ENCODE data around the gene NANOS1.
"Not testable (repeated sequence)": the region's sequence is repeated elsewhere in the genome, so short reads cannot be mapped to it uniquely, and the experiment has no call there.

Gene NANOS1

GRCh38 chr10:119020627-119020946 lies 8.9 kb upstream of the NANOS1 start:
- no peak for DNase-seq

DNA sequence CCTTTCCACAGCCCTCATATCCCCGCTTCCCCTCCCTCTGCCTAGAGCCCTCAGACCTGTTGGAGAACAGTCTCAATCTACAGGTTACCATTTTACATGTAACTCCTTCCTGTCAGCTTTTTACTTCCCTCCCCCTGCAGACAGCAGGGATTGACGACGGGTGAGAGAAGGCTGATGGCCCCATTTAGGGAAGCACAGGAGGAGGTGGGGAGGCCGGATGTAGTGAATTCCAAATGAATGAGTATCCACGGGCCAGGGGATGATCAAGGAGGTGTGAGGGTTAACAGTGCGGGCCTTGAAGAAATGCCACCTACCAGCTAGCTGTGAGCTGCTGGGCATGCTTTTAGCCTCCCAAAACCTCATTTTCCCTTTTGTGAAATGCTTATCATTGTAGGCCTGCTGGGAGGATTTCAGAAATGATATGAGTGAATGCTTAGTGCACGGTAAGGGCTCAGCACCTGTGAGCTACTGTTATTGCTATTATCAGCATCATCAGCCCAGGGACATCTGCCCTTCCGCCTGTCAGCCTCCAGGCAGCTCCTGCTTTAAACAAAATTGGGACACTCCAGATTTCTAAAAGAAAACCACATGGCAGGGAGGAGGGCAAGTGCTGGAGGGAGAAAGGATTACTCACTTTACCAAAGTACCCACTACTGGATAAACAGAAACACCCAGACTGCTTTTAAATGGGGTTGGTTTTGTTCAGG lies 6.5 kb upstream of the NANOS1 start:
- no peak for DNase-seq

DNA sequence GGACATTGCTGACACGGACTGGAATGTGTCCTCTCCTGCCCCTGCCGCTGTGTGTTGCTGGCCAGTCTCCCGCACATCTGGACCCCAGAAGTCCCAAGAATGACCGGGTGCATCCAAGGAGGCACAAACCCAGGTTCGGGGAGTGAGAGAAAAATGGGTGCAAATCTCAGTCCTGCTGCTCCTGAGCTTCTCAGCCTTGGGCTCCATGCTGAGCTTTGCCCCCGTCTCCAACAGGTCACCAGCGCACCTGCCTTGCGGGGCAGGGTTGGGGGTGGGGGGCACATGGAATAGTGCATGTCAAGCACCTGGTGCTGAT lies 6.0 kb upstream of the NANOS1 start:
- no peak for DNase-seq

DNA sequence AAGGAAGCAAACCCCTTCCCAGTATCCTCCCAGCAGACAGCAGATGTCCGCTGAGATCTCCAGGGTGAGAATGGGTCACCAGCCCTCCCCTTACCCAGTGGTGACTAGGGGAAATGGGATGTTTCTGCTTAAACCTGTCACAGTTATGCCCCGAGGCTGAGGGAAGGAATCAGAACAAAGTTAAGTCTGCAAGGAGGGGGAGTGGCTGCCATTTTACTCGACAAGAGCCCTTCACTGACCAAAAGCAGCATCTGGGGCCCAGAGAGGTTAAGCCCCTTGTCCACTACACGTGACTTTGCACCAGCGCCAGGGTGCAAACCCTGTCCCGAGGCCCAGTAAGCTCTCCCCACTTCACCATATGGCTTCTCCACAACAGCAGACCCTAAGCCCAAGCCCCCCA lies 4.6 kb upstream of the NANOS1 start:
- no peak for DNase-seq

DNA sequence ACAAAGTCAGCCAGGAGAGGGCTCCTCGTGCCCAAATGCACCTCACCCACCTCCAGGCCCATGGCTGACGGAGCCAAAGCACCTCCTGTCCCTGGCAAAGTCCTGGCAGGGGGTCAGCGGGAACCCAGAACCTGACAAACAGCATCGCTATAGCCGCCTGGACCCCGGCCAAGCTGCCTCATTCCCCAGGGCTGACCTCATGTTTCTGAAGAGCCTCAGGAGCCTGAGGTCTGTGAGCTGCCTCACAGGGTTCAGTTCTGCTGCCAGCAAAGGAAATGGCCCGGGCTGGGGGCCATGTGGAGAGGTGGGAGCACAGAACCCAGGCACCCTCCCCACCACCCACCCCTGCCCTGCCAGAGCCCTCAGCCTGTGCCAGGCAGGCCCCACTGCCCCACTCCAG lies 4.2 kb upstream of the NANOS1 start:
- DNase-seq: no peak

- no peak for DNase-seq
Measured at GRCh38 chr10:119025776-119026175, 3.7 kb upstream of the NANOS1 start.

GRCh38 chr10:119026301-119027110 lies 3.0 kb upstream of the NANOS1 start:
- DNase-seq: no peak

- DNase-seq: not testable (repeated sequence)
Measured at GRCh38 chr10:119028445-119028899, 1.0 kb upstream of the NANOS1 start.

DNA sequence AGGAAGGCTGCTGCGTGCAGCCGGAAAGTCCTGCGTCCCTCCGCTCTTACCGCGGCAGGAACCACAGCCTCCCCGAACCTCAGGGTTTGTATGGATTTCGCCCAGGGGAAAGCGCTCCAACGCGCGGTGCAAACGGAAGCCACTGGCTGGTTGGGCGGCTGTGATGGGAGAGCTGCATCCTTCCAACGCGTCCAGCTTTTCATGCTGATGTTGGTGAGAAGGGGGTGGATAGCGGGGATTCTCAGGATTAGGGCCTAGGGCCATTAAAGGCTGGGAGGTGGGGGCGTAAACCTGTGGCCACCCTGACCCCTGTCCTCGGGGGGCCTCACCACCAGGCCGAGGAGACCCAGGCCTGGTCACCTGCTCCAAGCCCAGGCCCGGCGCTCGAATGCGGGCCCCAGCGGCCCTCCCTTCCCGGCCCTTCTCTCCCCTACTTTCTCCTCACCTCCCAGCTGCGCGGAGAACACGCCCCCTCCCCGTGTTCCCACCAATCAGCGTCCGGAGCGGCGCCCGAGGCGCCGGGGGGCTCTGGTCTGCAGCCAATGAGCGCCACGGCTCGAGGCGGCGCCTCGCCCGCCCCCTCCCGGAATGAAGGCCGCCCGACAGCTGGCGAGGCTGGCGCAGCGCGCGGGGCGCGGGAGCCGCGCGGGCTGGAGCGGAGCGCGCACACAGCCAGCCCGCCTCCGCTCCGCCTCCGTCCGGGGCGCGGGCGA lies 458 bp upstream of the NANOS1 start:
- peak; percentile 66 to 83 (median 68) for DNase-seq

DNA sequence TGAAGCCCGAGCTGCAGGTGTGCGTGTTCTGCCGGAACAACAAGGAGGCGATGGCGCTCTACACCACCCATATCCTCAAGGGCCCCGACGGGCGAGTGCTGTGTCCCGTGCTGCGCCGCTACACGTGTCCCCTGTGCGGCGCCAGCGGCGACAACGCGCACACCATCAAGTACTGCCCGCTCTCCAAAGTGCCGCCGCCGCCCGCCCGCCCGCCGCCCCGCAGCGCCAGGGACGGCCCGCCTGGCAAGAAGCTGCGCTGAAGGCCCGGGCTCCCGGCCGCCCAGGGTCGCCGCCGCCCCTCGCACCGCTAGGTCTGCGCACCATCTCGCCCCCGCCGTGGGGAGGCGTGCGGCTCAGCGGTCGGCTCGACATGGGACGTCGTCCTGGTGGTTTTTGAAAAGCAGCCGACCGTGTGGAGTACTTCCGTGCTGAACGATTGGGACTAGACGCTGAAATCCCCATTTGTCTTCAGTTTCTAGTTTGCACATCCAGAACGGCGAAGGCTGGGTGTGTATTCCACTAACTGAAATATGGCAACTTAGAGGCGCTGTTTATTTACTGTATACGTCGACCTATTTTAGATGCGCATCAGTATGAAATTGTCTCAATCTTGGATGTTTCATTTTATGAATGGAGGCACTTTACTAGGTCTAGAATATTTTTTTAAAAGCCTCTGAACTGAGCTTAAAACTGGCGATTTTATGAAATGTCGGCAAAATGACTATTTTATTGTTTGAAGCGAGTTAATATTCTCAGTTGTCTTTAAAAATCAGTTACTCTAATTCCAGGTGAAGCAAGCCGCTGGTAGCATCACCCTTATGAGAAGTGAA lies 1.1 kb downstream of the NANOS1 start:
- peak in 4 of 5 donors; percentile 30 to 74 (median 40) for DNase-seq

DNA sequence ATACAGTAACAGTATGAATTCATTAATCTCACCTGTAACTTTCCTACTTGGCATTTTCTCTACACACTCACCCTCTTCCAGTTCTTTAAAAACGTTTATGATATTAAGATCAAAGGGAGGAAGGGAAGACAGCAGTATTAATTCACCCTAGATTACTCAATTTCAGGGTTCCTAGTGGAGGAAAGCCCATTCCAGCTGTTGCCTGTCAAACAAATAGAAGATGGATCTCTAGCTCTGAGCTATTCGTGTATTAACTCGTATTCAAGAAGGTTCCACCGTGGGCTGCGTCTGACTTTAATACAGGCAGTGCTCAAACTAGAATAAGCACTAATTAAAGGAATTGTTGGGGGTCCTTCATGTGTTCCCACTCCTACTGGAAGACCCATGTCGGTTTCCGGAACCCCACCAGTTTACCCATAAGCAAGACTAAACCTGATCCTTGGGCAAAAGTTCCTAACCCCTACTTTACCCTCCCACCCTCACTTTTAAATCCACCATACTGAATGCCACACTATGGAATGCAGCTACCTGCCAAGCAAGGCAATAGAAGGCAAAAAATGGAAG lies 2.1 kb downstream of the NANOS1 start:
- no peak for DNase-seq

DNA sequence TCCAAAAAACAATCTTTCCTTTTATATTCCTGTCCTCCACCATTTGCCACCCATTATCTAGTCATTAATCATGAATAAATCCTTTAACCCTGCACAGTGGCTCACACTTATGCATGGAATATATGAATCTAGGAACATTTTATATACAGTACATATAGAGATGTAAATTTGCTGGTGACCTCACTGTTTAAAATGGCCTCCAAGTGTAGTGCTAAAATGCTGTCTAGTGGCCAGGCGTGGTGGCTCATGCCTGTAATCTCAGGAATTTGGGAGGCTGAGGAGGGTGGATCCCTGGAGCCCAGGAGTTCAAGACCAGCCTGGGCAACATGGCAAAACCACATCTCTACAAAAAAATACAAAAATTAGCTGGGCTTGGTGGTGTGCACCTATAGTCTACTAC lies 9.6 kb downstream of the NANOS1 start:
- DNase-seq: no peak

DNA sequence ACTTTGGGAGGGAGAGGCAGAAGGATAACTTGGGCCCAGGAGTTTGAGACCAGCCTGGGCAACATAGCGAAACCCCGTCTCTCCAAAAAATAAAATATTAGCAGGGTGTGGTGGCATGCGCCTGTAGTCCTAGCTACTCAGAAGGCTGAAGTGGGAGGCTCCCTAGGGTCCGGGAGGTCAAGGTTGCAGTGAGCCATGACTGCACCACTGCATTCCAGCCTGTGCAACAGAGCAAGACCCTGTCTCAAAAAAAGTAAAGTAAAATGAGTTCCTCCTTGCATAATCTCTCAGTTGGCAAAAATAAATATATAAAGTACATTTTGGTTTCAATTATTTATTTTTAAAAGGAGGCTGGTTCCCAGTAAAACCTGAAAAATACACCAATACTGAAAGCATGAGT lies 11.8 kb downstream of the NANOS1 start:
- no peak for DNase-seq

DNA sequence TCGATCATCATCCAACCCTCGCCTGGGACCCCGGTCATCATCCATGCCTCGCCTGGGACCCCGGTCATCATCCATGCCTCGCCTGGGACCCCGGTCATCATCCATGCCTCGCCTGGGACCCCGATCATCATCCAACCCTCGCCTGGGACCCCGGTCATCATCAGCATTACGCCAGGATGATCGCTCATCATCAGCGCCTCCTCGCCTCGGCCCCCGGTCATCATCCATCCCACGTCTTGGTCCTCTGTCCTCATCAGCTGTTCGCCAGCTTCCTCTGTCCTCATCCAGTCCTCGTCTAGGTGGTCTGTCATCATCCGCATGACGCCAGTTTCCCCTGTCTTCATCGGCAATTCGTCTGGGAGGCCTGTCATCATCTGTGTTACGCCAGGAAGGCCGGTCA lies 12.7 kb downstream of the NANOS1 start:
- no peak for DNase-seq

DNA sequence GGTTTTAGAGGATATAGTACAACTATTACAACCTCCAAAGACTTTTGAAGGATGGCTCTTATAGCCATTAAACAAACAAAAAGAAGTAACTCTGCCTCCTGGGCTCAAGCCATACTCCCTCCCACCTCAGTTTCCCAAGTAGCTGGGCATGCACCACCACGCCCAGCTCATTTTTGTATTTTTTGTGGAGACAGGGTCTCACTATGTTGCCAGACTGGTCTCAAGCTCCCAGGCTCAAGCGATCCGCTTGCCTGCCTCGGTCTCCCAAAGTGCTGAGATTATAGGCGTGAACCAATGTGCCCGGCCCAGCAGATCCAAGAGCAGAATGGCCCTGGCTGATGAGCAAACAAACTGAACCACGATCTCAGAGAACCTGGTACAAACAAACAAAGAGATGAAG lies 16.0 kb downstream of the NANOS1 start:
- DNase-seq: no peak

- DNase-seq: no peak
Measured at GRCh38 chr10:119049361-119049760, 19.8 kb downstream of the NANOS1 start.

GRCh38 chr10:119049777-119050176 lies 20.3 kb downstream of the NANOS1 start:
- no peak for DNase-seq

DNA sequence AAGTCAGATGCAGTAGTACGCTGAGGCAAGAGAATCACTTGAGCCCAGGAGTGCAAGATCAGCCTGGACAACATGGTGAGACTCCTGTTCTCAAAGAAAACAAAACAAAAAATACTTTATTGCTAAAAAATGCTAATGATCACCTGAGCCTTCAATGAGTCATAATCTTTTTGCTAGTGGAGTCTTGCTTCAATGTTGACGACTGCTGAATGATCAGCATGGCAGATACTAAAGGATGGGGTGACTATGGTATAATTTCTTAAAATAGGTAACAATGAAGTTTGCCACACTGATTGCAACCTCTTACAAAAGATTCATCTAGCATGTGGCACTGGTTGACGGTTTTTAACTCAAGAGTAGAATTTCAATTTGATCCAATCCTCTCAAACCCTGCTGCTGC lies 22.3 kb downstream of the NANOS1 start:
- no peak for DNase-seq

DNA sequence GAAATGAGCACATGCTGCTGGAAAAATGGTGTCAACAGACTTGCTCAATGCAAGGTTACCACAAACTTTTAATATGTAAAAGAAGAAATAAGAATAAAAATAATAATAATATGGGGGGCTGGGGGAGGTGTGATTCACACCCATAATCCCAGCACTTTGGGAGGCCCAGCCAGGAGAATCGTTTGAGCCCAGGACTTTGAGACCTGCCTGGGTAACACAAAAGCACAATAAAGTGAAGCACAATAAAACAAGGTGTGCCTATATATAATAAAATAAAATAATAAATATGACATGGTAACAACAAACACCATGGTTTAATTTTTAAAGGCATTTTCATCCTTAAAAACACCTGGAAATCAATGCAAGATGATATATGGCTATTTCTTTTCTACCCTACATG lies 26.0 kb downstream of the NANOS1 start:
- no peak for DNase-seq

- DNase-seq: no peak
Measured at GRCh38 chr10:119058010-119058409, 28.5 kb downstream of the NANOS1 start.

- DNase-seq: no peak
Measured at GRCh38 chr10:119059557-119059956, 30.0 kb downstream of the NANOS1 start.

DNA sequence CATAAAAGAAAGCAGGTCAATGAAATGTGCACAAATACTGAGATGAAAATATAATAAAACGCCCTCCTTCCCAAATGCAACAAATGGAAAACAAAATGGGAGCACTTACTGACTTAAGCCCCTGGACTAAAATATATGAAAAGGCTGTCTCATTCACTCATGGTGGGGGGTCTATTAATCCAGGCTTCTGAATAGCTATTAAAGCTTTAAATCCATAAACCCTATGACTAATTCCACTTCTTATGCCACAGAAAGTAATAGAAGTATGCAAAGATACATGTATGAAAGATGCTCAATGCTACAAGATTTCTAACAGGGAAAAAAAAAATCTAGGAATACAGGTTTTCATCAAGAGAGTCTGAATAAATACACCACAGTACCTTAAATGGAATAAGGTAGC lies 30.6 kb downstream of the NANOS1 start:
- DNase-seq: no peak

- no peak for DNase-seq
Measured at GRCh38 chr10:119061352-119061751, 31.8 kb downstream of the NANOS1 start.

Measured in T-helper 1 cell (primary cell).